Measurements from ENCODE around the gene AK4.

Gene AK4

DNA sequence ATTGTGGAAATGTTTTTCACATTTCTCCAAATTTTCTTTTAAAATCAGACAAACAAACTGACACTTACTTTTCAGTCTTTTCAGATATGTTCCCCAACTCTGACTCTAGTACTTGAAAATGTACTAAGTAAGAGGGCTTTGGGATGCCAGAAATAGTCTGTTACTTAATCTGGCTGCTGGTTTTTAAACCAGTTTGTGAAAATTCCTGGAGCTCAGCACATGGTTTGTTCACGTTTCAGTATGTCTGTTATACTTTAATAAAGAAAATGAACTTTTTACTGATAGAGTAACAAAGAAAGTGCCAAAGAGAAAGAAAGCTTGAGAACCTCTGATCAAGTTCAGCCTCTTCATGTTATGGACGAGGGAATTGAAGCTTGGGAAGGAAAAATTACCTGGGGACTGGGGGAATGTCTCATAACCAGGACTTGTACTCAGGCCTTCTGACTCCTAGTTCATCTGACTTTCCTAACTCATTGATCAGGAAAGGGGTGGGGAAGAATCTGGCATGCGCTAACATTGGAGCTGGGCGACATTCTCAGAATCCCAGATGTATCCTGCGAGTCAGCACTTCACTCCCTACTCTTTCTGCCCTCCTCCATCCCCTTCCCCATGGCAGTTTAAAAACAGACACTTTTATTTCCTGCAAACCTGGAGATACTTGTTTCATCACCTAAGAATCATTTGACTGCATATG lies 130.5 kb downstream of the AK4 start:
- no peak for DNase-seq (ENCODE audit: low read depth)

DNA sequence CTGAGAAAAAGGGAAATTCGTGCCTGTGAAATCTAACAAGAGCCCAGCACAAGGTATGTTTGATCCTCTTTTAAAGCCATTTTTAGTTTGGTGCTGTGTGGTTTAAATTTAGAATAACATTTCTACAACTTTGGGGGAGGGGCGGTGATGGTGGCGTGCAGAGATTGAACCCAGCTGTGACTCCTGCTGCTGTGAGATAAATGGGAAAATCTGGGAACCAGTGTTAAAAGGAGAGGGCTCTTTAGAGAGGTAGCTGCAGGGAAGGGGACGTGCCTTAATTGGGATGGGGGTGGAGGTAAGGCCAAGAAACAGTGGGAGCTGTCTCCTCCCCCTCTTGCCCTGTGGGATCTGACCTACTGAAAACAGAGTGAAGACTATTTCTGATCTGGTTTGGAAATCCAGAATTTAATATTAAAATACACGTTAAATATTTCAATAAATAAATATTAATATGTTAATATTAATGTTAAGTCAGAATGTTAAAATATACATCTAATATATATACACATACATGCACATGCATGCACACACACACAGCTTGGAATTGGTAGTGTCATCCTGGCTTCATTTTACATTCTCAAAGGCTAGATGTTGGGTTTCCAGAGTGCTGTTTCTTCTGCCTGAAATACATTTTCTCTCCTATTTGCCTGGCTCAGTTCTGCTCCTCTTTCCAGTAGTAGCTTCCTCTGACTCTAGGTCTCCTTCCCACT lies 131.2 kb downstream of the AK4 start:
- DNase-seq (ENCODE audit: low read depth): no peak
